Stimulated activated CD4-positive, alpha-beta T cell treated with anti-CD3 and anti-CD28 coated beads, Interleukin-1b, Interleukin-23, amount 100 ng/mL, for 1 hour (primary cell): ENCODE data around the gene GTF2H3.

Experiments
- DNase-seq, 2 donors: peaks; one replicate each; pipeline ENCODE4 v3.0.0-alpha.2; 2020; ENCODE audit warnings: low read depth in 2 of 2

Gene GTF2H3

GRCh38 chr12:123707466-123707865 lies 73.8 kb downstream of the GTF2H3 start:
- DNase-seq: no peak
